Endothelial cell of umbilical vein (primary cell): ENCODE measurements around the gene LEMD3. TPM values are rescaled to one million over a fixed set of nuclear protein-coding genes. Genes with fewer than 3 reads are reported as not detected.

Experiments
- BruUV-seq: library from RNA; stranded (reverse); fragments of 400-500 nt; replicated peaks from 2 replicates; lab custom pipeline; 2021; lab: Mats Ljungman, UMichigan
- CTCF ChIA-PET: fragments of 300-600, 350-600 bp; sonication (Branson Sonifier 250); formaldehyde crosslinking; loops from one replicate; lab custom pipeline; 2021; ENCODE audit warnings: antibody characterized with exemption, inconsistent platforms; lab: Charles Lee
- POLR2A ChIA-PET: fragments of 300-600, 350-600 bp; sonication (Branson Sonifier 250); formaldehyde crosslinking; loops from one replicate; lab custom pipeline; 2021; ENCODE audit warnings: antibody characterized with exemption, inconsistent platforms; lab: Charles Lee
- DNase-seq: peaks from one replicate; pipeline ENCODE4 v3.0.0-alpha.2; 2011; ENCODE audit warnings: low read depth, low spot score
- FAIRE-seq: peaks from 2 replicates; lab custom pipeline; 2011; peaks lifted over from hg19 to GRCh38; lab: Jason Lieb, UNC
- H2AFZ ChIP-seq: 2 replicates; pipeline ENCODE4 v1.6.0; 2012; ENCODE audit warnings: low read depth, low read length, control low read depth, inconsistent platforms
- H3K27ac ChIP-seq: 2 replicates; pipeline ENCODE4 v1.5.1; 2011; ENCODE audit warnings: low read depth, mild to moderate bottlenecking, control low read depth, low read length, moderate library complexity; ENCODE audit not compliant: insufficient read depth
- H3K27me3 ChIP-seq, 2 experiments: 2 replicates each; pipeline versions ENCODE4 v1.6.0 to v1.6.1; 2011; ENCODE audit warnings: low read length in 2 of 2, mixed read lengths in 1 of 2; ENCODE audit not compliant: control insufficient read depth in 2 of 2, insufficient read depth in 2 of 2
- H3K36me3 ChIP-seq, 2 experiments: 2 replicates in 1 of 2; 3 replicates in 1 of 2; pipeline ENCODE4 v1.5.1; 2011; ENCODE audit warnings: low read length in 2 of 2, mild to moderate bottlenecking in 1 of 2, moderate library complexity in 1 of 2; ENCODE audit not compliant: control insufficient read depth in 2 of 2, insufficient read depth in 2 of 2; ENCODE audit errors: extremely low read depth in 1 of 2
- H3K4me1 ChIP-seq: 3 replicates; pipeline ENCODE4 v1.5.1; 2011; ENCODE audit warnings: mild to moderate bottlenecking, low read length; ENCODE audit not compliant: control insufficient read depth, insufficient read depth; ENCODE audit errors: extremely low read depth
- H3K4me2 ChIP-seq: 2 replicates; pipeline ENCODE4 v1.6.1; 2011; ENCODE audit warnings: low read length, control low read depth, mixed read lengths; ENCODE audit not compliant: insufficient read depth
- H3K4me3 ChIP-seq, 3 experiments: fragments of 200-600 bp in 1 of 3; sonication (generic), shearing (Covaris generic) in 1 of 3; replicated peaks in 1 of 3; 2 replicates each; pipeline ENCODE4 v1.5.1; 2011 to 2016; ENCODE audit warnings: control low read depth in 3 of 3, low read length in 3 of 3, mild to moderate bottlenecking in 2 of 3, inconsistent platforms in 1 of 3, low read depth in 1 of 3, moderate library complexity in 1 of 3; ENCODE audit not compliant: insufficient read depth in 1 of 3
- H3K79me2 ChIP-seq: 2 replicates; pipeline ENCODE4 v1.6.0; 2012; ENCODE audit warnings: low read length, inconsistent platforms; ENCODE audit not compliant: control insufficient read depth, insufficient read depth
- H3K9ac ChIP-seq: replicated peaks from 2 replicates; pipeline ENCODE3; 2011; ENCODE audit warnings: low read length, control low read depth; ENCODE audit not compliant: insufficient read depth; ENCODE audit errors: extremely low read depth
- H3K9me1 ChIP-seq: replicated peaks from 3 replicates; pipeline ENCODE4 v1.6.0; 2011; ENCODE audit warnings: mild to moderate bottlenecking, low read length; ENCODE audit not compliant: control insufficient read depth, insufficient read depth; ENCODE audit errors: extremely low read depth
- H3K9me3 ChIP-seq: replicated peaks from 2 replicates; pipeline ENCODE4 v1.5.1; 2012; ENCODE audit warnings: low read length, inconsistent platforms; ENCODE audit not compliant: control insufficient read depth, insufficient read depth
- H4K20me1 ChIP-seq: replicated peaks from 2 replicates; pipeline ENCODE3; 2011; ENCODE audit warnings: mild to moderate bottlenecking, low read length; ENCODE audit not compliant: control insufficient read depth, insufficient read depth; ENCODE audit errors: extremely low read depth
- EZH2 ChIP-seq: IDR thresholded peaks from 2 replicates; pipeline ENCODE4 v1.6.1; 2012; ENCODE audit warnings: borderline replicate concordance, low read depth, mild to moderate bottlenecking, moderate library complexity, low read length, inconsistent platforms; ENCODE audit not compliant: severe bottlenecking
- FOS ChIP-seq: IDR thresholded peaks from 2 replicates; pipeline ENCODE4 v1.6.1; 2011; ENCODE audit warnings: mild to moderate bottlenecking, low read length, moderate library complexity, borderline replicate concordance; ENCODE audit not compliant: insufficient read depth
- GATA2 ChIP-seq: IDR thresholded peaks from 2 replicates; pipeline ENCODE4 v1.7.0; 2011; ENCODE audit warnings: low read depth, mild to moderate bottlenecking, moderate library complexity, mixed read lengths, low read length; ENCODE audit not compliant: insufficient read length, insufficient read depth
- JUN ChIP-seq: IDR thresholded peaks from 2 replicates; pipeline ENCODE4 v1.6.1; 2011; ENCODE audit warnings: borderline replicate concordance, low read depth; ENCODE audit not compliant: insufficient read length, insufficient read depth
- MYC ChIP-seq: IDR thresholded peaks from one replicate; pipeline ENCODE4 v1.6.1; 2011; ENCODE audit warnings: mild to moderate bottlenecking, low read depth, low read length
- POLR2A ChIP-seq: IDR thresholded peaks from 2 replicates; pipeline ENCODE4 v1.6.1; 2012; ENCODE audit warnings: low read depth, mild to moderate bottlenecking, control low read depth, low read length
- POLR2AphosphoS5 ChIP-seq: IDR thresholded peaks from 2 replicates; pipeline ENCODE4 v1.6.1; 2012; ENCODE audit warnings: low read depth, mild to moderate bottlenecking, control low read depth, low read length, moderate library complexity; ENCODE audit not compliant: insufficient read depth
- dilution Hi-C: fragments of 300-500 bp; cut with MboI; formaldehyde crosslinking; loops from one replicate; pipeline ENCODE4 v1.15.0; 2019; ENCODE audit warnings: low sequenced_read_pairs; ENCODE audit not compliant: extremely low pct_ligation_motif_present
- intact Hi-C: fragments of 100-400 bp; cut with micrococcal nuclease; formaldehyde crosslinking; loops from one replicate; pipeline ENCODE4 v1.10.0; 2022
- polyA plus RNA-seq, 4 experiments: library from polyadenylated mRNA; depleted of rRNA in 3 of 4; stranded (reverse) in 3 of 4; unstranded in 1 of 4; fragments of >200 nt; gene quantifications; 2 replicates each; pipeline versions ENCODE4 v1.2.1 to v1.2.3, GENCODE V29; 2011 to 2012; ENCODE audit warnings: missing spikeins in 1 of 4
- total RNA-seq: library from RNA; stranded (reverse); gene quantifications from 2 replicates; pipeline ENCODE4 v1.2.3, GENCODE V29; 2021
- TF ChIP-seq, protein P1 (sequence below): IDR thresholded peaks from 2 replicates; pipeline ENCODE4 v1.6.1; 2011; ENCODE audit not compliant: insufficient read depth, insufficient read length
- TF ChIP-seq, protein P2 (sequence below), 2 donors: IDR thresholded peaks; 1 replicate in 1 of 2; 2 replicates in 1 of 2; pipeline ENCODE4 v1.5.1; 2011; ENCODE audit warnings: low read length in 2 of 2, mild to moderate bottlenecking in 2 of 2, moderate library complexity in 2 of 2, control low read depth in 1 of 2, inconsistent platforms in 1 of 2, low read depth in 1 of 2; ENCODE audit not compliant: insufficient read depth in 1 of 2; ENCODE audit errors: extremely low read depth in 1 of 2

LEMD3 gene
- total and polyA plus RNA-seq, 2 donors (not counting 3 experiments of a cell fraction or from before 2014, with no cell fraction given): 7.4 to 24.2 TPM

DNA sequence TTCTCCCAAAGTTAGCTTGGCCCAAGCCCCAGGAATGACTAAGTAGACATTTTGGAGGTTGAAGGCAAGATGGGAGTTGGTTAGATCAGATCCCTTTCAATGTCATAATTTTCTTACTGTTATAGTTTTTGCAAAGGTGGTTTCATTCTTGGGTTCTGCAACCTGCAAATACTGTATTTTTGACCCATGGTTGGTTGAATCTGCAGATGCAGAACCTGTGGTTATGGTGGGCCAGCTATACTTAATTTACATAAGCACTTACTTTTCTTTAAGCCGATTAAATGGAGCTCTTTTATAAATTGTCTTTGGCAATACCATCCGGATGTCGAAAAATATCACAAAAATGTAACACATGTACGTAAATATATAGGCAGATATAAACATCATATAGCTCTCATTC lies 25.6 kb downstream of the LEMD3 start:
- Histone ChIP-seq H3K9me3 (no peaks in the 10 kb centered on the region), H2AFZ (no peak overlapping the region), H3K27me3 (no peaks in the 10 kb centered on the region), H3K27ac (no peak overlapping the region), H3K36me3 (no peaks in the 10 kb centered on the region), H3K4me1 (peaks cover 4% of the 10 kb centered on the region), H3K79me2 (peaks cover 55% of the 10 kb centered on the region), H3K4me3 (no peak overlapping the region), H3K9ac (no peak overlapping the region), H4K20me1 (peaks cover 3% of the 10 kb centered on the region), H3K9me1 (no peaks in the 10 kb centered on the region), H3K4me2 (no peak overlapping the region)
- DNase-seq (no peak), FAIRE-seq (no peak)
- no TSS peak for BruUV-seq
- POLR2A ChIA-PET: no interaction called here
- dilution Hi-C loops (no loop called here), intact Hi-C loops (no loop called here)
- TF ChIP-seq, protein P1, sequence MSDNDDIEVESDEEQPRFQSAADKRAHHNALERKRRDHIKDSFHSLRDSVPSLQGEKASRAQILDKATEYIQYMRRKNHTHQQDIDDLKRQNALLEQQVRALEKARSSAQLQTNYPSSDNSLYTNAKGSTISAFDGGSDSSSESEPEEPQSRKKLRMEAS: no peak
- TF ChIP-seq POLR2A (no peak), POLR2AphosphoS5 (no peak), EZH2 (no peak), FOS (no peak), MYC (no peak), JUN (no peak), GATA2 (no peak)
- TF ChIP-seq, protein P2, sequence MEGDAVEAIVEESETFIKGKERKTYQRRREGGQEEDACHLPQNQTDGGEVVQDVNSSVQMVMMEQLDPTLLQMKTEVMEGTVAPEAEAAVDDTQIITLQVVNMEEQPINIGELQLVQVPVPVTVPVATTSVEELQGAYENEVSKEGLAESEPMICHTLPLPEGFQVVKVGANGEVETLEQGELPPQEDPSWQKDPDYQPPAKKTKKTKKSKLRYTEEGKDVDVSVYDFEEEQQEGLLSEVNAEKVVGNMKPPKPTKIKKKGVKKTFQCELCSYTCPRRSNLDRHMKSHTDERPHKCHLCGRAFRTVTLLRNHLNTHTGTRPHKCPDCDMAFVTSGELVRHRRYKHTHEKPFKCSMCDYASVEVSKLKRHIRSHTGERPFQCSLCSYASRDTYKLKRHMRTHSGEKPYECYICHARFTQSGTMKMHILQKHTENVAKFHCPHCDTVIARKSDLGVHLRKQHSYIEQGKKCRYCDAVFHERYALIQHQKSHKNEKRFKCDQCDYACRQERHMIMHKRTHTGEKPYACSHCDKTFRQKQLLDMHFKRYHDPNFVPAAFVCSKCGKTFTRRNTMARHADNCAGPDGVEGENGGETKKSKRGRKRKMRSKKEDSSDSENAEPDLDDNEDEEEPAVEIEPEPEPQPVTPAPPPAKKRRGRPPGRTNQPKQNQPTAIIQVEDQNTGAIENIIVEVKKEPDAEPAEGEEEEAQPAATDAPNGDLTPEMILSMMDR (IDR thresholded peaks at IDR 0.05; ENCODE audit: extremely low read depth in 1 of 2, insufficient read depth in 1 of 2, low read depth in 1 of 2, low read length in 2 of 2): no peak
- CTCF ChIA-PET: interaction anchor here (0.6 to 2.2 kb wide), 9 partner anchors 10 to 809 kb away, joined by 3 to 12 read pairs (median 5); no protein-coding TSS in a partner anchor
